HepG2 (cell line): ENCODE data around the gene USP24. TPM values are rescaled to one million over a fixed set of nuclear protein-coding genes. Genes with fewer than 3 reads are reported as not detected.

Experiments
- AGO2 ChIP-seq: fragments of 200-400 bp; formaldehyde crosslinking; optimal IDR thresholded peaks from 2 replicates; pipeline ENCODE3; 2017; ENCODE audit warnings: mild to moderate bottlenecking, low read depth, low read length, moderate library complexity
- FOSL2 ChIP-seq: sonication (generic); formaldehyde crosslinking; IDR thresholded peaks from 2 replicates; pipeline ENCODE4 v1.4.0; 2020; ENCODE audit warnings: missing genetic modification reagents
- FOXA3 ChIP-seq: IDR thresholded peaks from 2 replicates; pipeline ENCODE4 v1.6.1; 2016; ENCODE audit warnings: missing genetic modification reagents, missing compliant biosample characterization
- HCFC1 ChIP-seq: fragments of 150-350 bp; IDR thresholded peaks from 2 replicates; pipeline ENCODE4 v1.6.1; 2014; ENCODE audit warnings: low read depth, low read length
- HOXA3 ChIP-seq: sonication (generic); formaldehyde crosslinking; IDR thresholded peaks from 2 replicates; pipeline ENCODE4 v1.5.0; 2020; ENCODE audit warnings: missing genetic modification reagents
- IKZF5 ChIP-seq: IDR thresholded peaks from 2 replicates; pipeline ENCODE4 v1.6.1; 2018; ENCODE audit warnings: missing genetic modification reagents, mild to moderate bottlenecking, missing compliant biosample characterization
- ISL2 ChIP-seq: sonication (generic); formaldehyde crosslinking; IDR thresholded peaks from 2 replicates; pipeline ENCODE4 v1.5.0; 2020; ENCODE audit warnings: missing genetic modification reagents
- SAP130 ChIP-seq: IDR thresholded peaks from 2 replicates; pipeline ENCODE4 v1.6.1; 2016; ENCODE audit warnings: low read depth
- SOX5 ChIP-seq: IDR thresholded peaks from 2 replicates; pipeline ENCODE4 v1.6.1; 2016; ENCODE audit warnings: borderline replicate concordance
- SPEN ChIP-seq: sonication (generic); formaldehyde crosslinking; IDR thresholded peaks from 2 replicates; pipeline ENCODE4 v1.5.1; 2020; ENCODE audit warnings: low read depth, mild to moderate bottlenecking, missing genetic modification reagents
- STAG1 ChIP-seq: sonication (generic); formaldehyde crosslinking; IDR thresholded peaks from 2 replicates; pipeline ENCODE4 v1.4.0; 2020; ENCODE audit warnings: missing genetic modification reagents
- ZFP1 ChIP-seq: IDR thresholded peaks from 2 replicates; pipeline ENCODE4 v1.6.1; 2016
- ZNF205 ChIP-seq: IDR thresholded peaks from 2 replicates; pipeline ENCODE4 v1.6.1; 2018; ENCODE audit warnings: missing biosample characterization, missing genetic modification reagents
- ZNF296 ChIP-seq: sonication (generic); formaldehyde crosslinking; conservative IDR thresholded peaks from 2 replicates; pipeline ENCODE4 v1.5.0; 2020; ENCODE audit warnings: mild to moderate bottlenecking, missing genetic modification reagents
- ZNF781 ChIP-seq: sonication (generic); formaldehyde crosslinking; IDR thresholded peaks from 2 replicates; pipeline ENCODE4 v1.5.1; 2020; ENCODE audit warnings: borderline replicate concordance, mild to moderate bottlenecking, missing genetic modification reagents; ENCODE audit errors: not compliant biosample characterization
- polyA plus RNA-seq, 8 experiments: library from polyadenylated mRNA; depleted of rRNA in 3 of 8; stranded (reverse) in 7 of 8; unstranded in 1 of 8; fragments of >200 nt; fragmentation: Illumina TruSeq in 4 of 8; extraction: Trizol in 4 of 8; gene quantifications; 2 replicates each; pipeline versions ENCODE4 v1.2.1 to v1.2.3, GENCODE V29; 2011 to 2016; ENCODE audit warnings: low read depth in 4 of 8, missing spikeins in 1 of 8, mixed read lengths in 1 of 8; ENCODE audit not compliant: insufficient read depth in 1 of 8
- total RNA-seq, 5 experiments: library from RNA; depleted of rRNA; stranded (reverse); fragments of >200 nt; fragmentation: Illumina TruSeq; extraction: Trizol; gene quantifications; 2 replicates each; pipeline ENCODE4 v1.2.3, GENCODE V29; 2016; ENCODE audit warnings: low read depth in 1 of 5
- TF ChIP-seq, protein P1 (sequence below), 2 experiments: sonication (generic) in 1 of 2; formaldehyde crosslinking in 1 of 2; IDR thresholded peaks; 2 replicates each; pipeline versions ENCODE4 v1.4.0 to v1.6.1; 2018 to 2020; ENCODE audit warnings: missing genetic modification reagents in 2 of 2, borderline replicate concordance in 1 of 2, low read depth in 1 of 2, mild to moderate bottlenecking in 1 of 2, missing biosample characterization in 1 of 2
- TF ChIP-seq, protein P2 (sequence below): sonication (generic); formaldehyde crosslinking; IDR thresholded peaks from 2 replicates; pipeline ENCODE4 v1.5.0; 2020; ENCODE audit warnings: mild to moderate bottlenecking, missing genetic modification reagents, borderline replicate concordance
- TF ChIP-seq, protein P3 (sequence below): IDR thresholded peaks from 2 replicates; pipeline ENCODE4 v1.6.1; 2016; ENCODE audit warnings: missing compliant biosample characterization, missing genetic modification reagents, borderline replicate concordance
- TF ChIP-seq, protein P4 (sequence below): IDR thresholded peaks from 2 replicates; pipeline ENCODE4 v1.6.1; 2016; ENCODE audit warnings: control low read depth

The USP24 gene
- total and polyA plus RNA-seq, 2 of the 13 experiments (the other 11 are each of a cell fraction or from before 2014, with no cell fraction given): 18.8 to 47.6 TPM

GRCh38 chr1:55021942-55022546 is 193.1 kb downstream of the USP24 start (continued):
- TF ChIP-seq, protein P1, sequence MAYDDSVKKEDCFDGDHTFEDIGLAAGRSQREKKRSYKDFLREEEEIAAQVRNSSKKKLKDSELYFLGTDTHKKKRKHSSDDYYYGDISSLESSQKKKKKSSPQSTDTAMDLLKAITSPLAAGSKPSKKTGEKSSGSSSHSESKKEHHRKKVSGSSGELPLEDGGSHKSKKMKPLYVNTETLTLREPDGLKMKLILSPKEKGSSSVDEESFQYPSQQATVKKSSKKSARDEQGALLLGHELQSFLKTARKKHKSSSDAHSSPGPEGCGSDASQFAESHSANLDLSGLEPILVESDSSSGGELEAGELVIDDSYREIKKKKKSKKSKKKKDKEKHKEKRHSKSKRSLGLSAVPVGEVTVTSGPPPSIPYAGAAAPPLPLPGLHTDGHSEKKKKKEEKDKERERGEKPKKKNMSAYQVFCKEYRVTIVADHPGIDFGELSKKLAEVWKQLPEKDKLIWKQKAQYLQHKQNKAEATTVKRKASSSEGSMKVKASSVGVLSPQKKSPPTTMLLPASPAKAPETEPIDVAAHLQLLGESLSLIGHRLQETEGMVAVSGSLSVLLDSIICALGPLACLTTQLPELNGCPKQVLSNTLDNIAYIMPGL (CRISPR knock-in tag; IDR thresholded peaks at IDR 0.05; ENCODE audit: borderline replicate concordance in 1 of 2, low read depth in 1 of 2): peak; percentile 50 to 63; a peak in 1 of 4 replicates
- TF ChIP-seq ZFP1 (CRISPR knock-in tag): no peak
- 0 out of 2 replicates have a peak, but pooled peaks have one; percentile 18 for TF ChIP-seq IKZF5 (CRISPR knock-in tag)
- TF ChIP-seq SPEN (CRISPR knock-in tag): peak; percentile 61; the same call in 1 of the 2 replicates
- TF ChIP-seq ZNF205 (CRISPR knock-in tag): 0 out of 2 replicates have a peak, but pooled peaks have one; percentile 17
- TF ChIP-seq HOXA3 (CRISPR knock-in tag): peak; percentile 38; the same call in 1 of the 2 replicates
- TF ChIP-seq SAP130: peak; percentile 30; the same call in 1 of the 2 replicates
- TF ChIP-seq ISL2: no peak
- 0 out of 2 replicates have a peak, but pooled peaks have one; percentile 27 for TF ChIP-seq SOX5 (CRISPR knock-in tag)
- TF ChIP-seq STAG1 (CRISPR knock-in tag): peak; percentile 92
- TF ChIP-seq, protein P2, sequence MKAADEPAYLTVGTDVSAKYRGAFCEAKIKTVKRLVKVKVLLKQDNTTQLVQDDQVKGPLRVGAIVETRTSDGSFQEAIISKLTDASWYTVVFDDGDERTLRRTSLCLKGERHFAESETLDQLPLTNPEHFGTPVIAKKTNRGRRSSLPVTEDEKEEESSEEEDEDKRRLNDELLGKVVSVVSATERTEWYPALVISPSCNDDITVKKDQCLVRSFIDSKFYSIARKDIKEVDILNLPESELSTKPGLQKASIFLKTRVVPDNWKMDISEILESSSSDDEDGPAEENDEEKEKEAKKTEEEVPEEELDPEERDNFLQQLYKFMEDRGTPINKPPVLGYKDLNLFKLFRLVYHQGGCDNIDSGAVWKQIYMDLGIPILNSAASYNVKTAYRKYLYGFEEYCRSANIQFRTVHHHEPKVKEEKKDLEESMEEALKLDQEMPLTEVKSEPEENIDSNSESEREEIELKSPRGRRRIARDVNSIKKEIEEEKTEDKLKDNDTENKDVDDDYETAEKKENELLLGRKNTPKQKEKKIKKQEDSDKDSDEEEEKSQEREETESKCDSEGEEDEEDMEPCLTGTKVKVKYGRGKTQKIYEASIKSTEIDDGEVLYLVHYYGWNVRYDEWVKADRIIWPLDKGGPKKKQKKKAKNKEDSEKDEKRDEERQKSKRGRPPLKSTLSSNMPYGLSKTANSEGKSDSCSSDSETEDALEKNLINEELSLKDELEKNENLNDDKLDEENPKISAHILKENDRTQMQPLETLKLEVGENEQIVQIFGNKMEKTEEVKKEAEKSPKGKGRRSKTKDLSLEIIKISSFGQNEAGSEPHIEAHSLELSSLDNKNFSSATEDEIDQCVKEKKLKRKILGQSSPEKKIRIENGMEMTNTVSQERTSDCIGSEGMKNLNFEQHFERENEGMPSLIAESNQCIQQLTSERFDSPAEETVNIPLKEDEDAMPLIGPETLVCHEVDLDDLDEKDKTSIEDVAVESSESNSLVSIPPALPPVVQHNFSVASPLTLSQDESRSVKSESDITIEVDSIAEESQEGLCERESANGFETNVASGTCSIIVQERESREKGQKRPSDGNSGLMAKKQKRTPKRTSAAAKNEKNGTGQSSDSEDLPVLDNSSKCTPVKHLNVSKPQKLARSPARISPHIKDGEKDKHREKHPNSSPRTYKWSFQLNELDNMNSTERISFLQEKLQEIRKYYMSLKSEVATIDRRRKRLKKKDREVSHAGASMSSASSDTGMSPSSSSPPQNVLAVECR (CRISPR knock-in tag): peak; percentile 35; the same call in 1 of the 2 replicates
- TF ChIP-seq, protein P3, sequence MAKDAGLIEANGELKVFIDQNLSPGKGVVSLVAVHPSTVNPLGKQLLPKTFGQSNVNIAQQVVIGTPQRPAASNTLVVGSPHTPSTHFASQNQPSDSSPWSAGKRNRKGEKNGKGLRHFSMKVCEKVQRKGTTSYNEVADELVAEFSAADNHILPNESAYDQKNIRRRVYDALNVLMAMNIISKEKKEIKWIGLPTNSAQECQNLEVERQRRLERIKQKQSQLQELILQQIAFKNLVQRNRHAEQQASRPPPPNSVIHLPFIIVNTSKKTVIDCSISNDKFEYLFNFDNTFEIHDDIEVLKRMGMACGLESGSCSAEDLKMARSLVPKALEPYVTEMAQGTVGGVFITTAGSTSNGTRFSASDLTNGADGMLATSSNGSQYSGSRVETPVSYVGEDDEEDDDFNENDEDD: no peak
- peak; percentile 36; the same call in 1 of the 2 replicates for TF ChIP-seq FOSL2 (CRISPR knock-in tag)
- TF ChIP-seq, protein P4, sequence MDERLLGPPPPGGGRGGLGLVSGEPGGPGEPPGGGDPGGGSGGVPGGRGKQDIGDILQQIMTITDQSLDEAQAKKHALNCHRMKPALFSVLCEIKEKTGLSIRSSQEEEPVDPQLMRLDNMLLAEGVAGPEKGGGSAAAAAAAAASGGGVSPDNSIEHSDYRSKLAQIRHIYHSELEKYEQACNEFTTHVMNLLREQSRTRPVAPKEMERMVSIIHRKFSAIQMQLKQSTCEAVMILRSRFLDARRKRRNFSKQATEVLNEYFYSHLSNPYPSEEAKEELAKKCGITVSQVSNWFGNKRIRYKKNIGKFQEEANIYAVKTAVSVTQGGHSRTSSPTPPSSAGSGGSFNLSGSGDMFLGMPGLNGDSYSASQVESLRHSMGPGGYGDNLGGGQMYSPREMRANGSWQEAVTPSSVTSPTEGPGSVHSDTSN (CRISPR knock-in tag): no peak
- TF ChIP-seq HCFC1: no peak
- TF ChIP-seq AGO2: no peak
- TF ChIP-seq ZNF781 (CRISPR knock-in tag): peak; percentile 73
- TF ChIP-seq ZNF296: no peak
- peak; percentile 33; the same call in 1 of the 2 replicates for TF ChIP-seq FOXA3
